ENCODE measurements around the gene HEPN1.

Gene HEPN1

GRCh38 chr11:124918950-124919349, at the start of gene HEPN1:
Gene HEPN1, plus strand, starts transcription at chr11:124919250.
- no peak for DNase-seq

GRCh38 chr11:124869331-124869730, 49.7 kb upstream of the HEPN1 start:
- DNase-seq: no peak

- DNase-seq: no peak
These were observed 49.1 kb upstream of the HEPN1 start for GRCh38 chr11:124869856-124870387.

- DNase-seq: no peak
These were observed 48.6 kb upstream of the HEPN1 start for GRCh38 chr11:124870430-124870829.

- DNase-seq: no peak
These were observed 46.8 kb upstream of the HEPN1 start for GRCh38 chr11:124872280-124872679.

GRCh38 chr11:124872741-124873140, 46.3 kb upstream of the HEPN1 start:
- DNase-seq: no peak

- no peak for DNase-seq
These were observed 45.1 kb upstream of the HEPN1 start for GRCh38 chr11:124873951-124874350.

- DNase-seq: no peak
These were observed 44.3 kb upstream of the HEPN1 start for GRCh38 chr11:124874571-124875255.

GRCh38 chr11:124875401-124875800, 43.6 kb upstream of the HEPN1 start:
- no peak for DNase-seq

GRCh38 chr11:124875943-124876817, 42.9 kb upstream of the HEPN1 start:
- DNase-seq: peak; percentile 33

GRCh38 chr11:124876818-124877630, 42.0 kb upstream of the HEPN1 start:
- no peak for DNase-seq

GRCh38 chr11:124877631-124877909, 41.5 kb upstream of the HEPN1 start:
- DNase-seq: no peak

GRCh38 chr11:124877910-124878758, 40.9 kb upstream of the HEPN1 start:
- no peak for DNase-seq

- no peak for DNase-seq
These were observed 40.1 kb upstream of the HEPN1 start for GRCh38 chr11:124878759-124879492.

- no peak for DNase-seq
These were observed 39.4 kb upstream of the HEPN1 start for GRCh38 chr11:124879493-124880289.

- no peak for DNase-seq
These were observed 38.8 kb upstream of the HEPN1 start for GRCh38 chr11:124880290-124880611.

- no peak for DNase-seq
These were observed 38.1 kb upstream of the HEPN1 start for GRCh38 chr11:124880958-124881357.

- DNase-seq: no peak
These were observed 36.5 kb upstream of the HEPN1 start for GRCh38 chr11:124882339-124883071.

- DNase-seq: no peak
These were observed 34.7 kb upstream of the HEPN1 start for GRCh38 chr11:124884340-124884739.

- DNase-seq: no peak
These were observed 34.1 kb upstream of the HEPN1 start for GRCh38 chr11:124884869-124885479.

Data from SHP77 treated with DMSO at 0.1 percent for 48 hours (cell line).